Measurements from ENCODE around the gene IVL. TPM values are rescaled to one million over a fixed set of nuclear protein-coding genes. Genes with fewer than 3 reads are reported as not detected.

Gene IVL
- polyA plus RNA-seq, 1 of the 3 experiments (the other 2 are of a cell fraction) = 0.64 TPM

DNA sequence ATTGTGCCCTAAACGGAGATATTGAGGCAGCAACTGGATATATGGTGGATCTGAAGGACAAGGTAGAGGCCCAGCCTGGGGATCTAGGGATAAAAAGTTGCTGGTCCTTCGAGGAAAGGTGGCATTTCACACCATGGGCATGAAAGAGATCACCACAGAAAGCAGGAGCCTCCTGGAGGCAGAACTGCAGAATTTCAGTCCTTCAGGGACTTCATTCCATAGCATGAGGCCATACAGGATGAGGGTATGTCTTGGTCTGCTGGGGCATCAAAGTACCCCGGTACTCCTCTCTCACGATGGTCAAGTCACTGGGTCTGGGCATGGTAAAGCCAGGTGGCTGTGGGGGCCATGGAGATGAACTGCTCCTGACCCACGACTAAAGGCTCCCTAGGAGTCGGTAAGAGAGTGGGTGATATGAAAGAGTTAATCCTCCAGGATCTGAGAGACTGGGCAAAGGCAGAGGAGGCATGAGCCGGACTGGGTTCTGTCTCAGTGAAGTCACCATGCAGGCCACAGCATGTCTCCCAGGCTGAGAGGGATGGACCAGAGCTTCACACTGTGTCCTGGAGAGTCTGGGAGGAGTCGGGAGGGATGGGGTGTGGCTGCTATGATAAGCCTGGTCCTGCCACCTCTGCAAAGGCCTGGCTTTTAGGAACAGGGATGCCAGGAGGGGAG lies 32.8 kb downstream of the IVL start:
- no peaks in the 10 kb centered on the region for H3K9me2 ChIP-seq
- H3F3A ChIP-seq (replicated peaks; ENCODE audit: insufficient read depth) = no peaks in the 10 kb centered on the region
- no peaks in the 10 kb centered on the region for H3K36me3 ChIP-seq (replicated peaks in 1 of 2; ENCODE audit: control insufficient read depth in 1 of 2, insufficient read depth in 2 of 2, low read length in 1 of 2)
- ChIA-PET CTCF (no interaction called here), POLR2A (no interaction called here)
- H3K27ac ChIP-seq (ENCODE audit: low read depth in 2 of 2, low read length in 1 of 2) = no peak overlapping the region
- no peak overlapping the region for H3K4me3 ChIP-seq (ENCODE audit: low read depth in 2 of 2, low read length in 1 of 2)
- under 1% methylated on average over 6 of the region's 8 CpGs for WGBS (ENCODE audit: low lambda C conversion rate)
- H3K9me3 ChIP-seq = no peaks in the 10 kb centered on the region
- TF ChIP-seq, protein P1, sequence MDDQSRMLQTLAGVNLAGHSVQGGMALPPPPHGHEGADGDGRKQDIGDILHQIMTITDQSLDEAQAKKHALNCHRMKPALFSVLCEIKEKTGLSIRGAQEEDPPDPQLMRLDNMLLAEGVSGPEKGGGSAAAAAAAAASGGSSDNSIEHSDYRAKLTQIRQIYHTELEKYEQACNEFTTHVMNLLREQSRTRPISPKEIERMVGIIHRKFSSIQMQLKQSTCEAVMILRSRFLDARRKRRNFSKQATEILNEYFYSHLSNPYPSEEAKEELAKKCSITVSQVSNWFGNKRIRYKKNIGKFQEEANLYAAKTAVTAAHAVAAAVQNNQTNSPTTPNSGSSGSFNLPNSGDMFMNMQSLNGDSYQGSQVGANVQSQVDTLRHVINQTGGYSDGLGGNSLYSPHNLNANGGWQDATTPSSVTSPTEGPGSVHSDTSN (IDR thresholded peaks at IDR 0.05) = no peak
- TF ChIP-seq EP300 (IDR thresholded peaks at IDR 0.05; ENCODE audit: borderline replicate concordance in 1 of 2, low read depth in 1 of 2, low read length in 1 of 2) = no peak
- TF ChIP-seq CHD2 (IDR thresholded peaks at IDR 0.05; ENCODE audit: low read length, partially characterized antibody) = no peak
- no peak for TF ChIP-seq RAD21 (IDR thresholded peaks at IDR 0.05; ENCODE audit: low read length)
- TF ChIP-seq SMC3 (IDR thresholded peaks at IDR 0.05; ENCODE audit: low read depth, low read length) = no peak
- TF ChIP-seq USF2 (IDR thresholded peaks at IDR 0.05; ENCODE audit: borderline replicate concordance, low read depth, low read length) = no peak
- TF ChIP-seq TAF1 (IDR thresholded peaks at IDR 0.05; ENCODE audit: borderline replicate concordance, low read depth, low read length) = no peak
- no peak for TF ChIP-seq FOXJ3 (CRISPR knock-in tag; IDR thresholded peaks at IDR 0.05)
- TF ChIP-seq EZH2phosphoT487 (IDR thresholded peaks at IDR 0.05; ENCODE audit: borderline replicate concordance, low read depth) = no peak
- TF ChIP-seq GATA2 (CRISPR knock-in tag; IDR thresholded peaks at IDR 0.05) = no peak
- no peak for TF ChIP-seq POLR2AphosphoS5 (IDR thresholded peaks at IDR 0.05; ENCODE audit: low read depth, low read length)
- TF ChIP-seq FOXM1 (IDR thresholded peaks at IDR 0.05; ENCODE audit: low read depth) = no peak
- TF ChIP-seq, protein P2, sequence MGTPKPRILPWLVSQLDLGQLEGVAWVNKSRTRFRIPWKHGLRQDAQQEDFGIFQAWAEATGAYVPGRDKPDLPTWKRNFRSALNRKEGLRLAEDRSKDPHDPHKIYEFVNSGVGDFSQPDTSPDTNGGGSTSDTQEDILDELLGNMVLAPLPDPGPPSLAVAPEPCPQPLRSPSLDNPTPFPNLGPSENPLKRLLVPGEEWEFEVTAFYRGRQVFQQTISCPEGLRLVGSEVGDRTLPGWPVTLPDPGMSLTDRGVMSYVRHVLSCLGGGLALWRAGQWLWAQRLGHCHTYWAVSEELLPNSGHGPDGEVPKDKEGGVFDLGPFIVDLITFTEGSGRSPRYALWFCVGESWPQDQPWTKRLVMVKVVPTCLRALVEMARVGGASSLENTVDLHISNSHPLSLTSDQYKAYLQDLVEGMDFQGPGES (IDR thresholded peaks at IDR 0.05; ENCODE audit: low read depth, low read length) = no peak
- TF ChIP-seq, protein P3, sequence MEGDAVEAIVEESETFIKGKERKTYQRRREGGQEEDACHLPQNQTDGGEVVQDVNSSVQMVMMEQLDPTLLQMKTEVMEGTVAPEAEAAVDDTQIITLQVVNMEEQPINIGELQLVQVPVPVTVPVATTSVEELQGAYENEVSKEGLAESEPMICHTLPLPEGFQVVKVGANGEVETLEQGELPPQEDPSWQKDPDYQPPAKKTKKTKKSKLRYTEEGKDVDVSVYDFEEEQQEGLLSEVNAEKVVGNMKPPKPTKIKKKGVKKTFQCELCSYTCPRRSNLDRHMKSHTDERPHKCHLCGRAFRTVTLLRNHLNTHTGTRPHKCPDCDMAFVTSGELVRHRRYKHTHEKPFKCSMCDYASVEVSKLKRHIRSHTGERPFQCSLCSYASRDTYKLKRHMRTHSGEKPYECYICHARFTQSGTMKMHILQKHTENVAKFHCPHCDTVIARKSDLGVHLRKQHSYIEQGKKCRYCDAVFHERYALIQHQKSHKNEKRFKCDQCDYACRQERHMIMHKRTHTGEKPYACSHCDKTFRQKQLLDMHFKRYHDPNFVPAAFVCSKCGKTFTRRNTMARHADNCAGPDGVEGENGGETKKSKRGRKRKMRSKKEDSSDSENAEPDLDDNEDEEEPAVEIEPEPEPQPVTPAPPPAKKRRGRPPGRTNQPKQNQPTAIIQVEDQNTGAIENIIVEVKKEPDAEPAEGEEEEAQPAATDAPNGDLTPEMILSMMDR (IDR thresholded peaks at IDR 0.05) = no peak; the same call in 1 of the 2 replicates
- TF ChIP-seq, protein P4, sequence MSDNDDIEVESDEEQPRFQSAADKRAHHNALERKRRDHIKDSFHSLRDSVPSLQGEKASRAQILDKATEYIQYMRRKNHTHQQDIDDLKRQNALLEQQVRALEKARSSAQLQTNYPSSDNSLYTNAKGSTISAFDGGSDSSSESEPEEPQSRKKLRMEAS (IDR thresholded peaks at IDR 0.05; ENCODE audit: low read depth) = no peak
- TF ChIP-seq, protein P5, sequence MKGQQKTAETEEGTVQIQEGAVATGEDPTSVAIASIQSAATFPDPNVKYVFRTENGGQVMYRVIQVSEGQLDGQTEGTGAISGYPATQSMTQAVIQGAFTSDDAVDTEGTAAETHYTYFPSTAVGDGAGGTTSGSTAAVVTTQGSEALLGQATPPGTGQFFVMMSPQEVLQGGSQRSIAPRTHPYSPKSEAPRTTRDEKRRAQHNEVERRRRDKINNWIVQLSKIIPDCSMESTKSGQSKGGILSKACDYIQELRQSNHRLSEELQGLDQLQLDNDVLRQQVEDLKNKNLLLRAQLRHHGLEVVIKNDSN (IDR thresholded peaks at IDR 0.05; ENCODE audit: borderline replicate concordance, low read depth) = no peak
- TF ChIP-seq GABPA (IDR thresholded peaks at IDR 0.05; ENCODE audit: low read depth) = no peak
- TF ChIP-seq ZBTB33 (IDR thresholded peaks at IDR 0.05; ENCODE audit: borderline replicate concordance, low read depth) = no peak
- TF ChIP-seq RXRA (IDR thresholded peaks at IDR 0.05; ENCODE audit: borderline replicate concordance, low read depth) = no peak
- H4K20me1 ChIP-seq (ENCODE audit: insufficient read depth) = no peaks in the 10 kb centered on the region
- H3K4me1 ChIP-seq (ENCODE audit: control insufficient read depth in 1 of 2, insufficient read depth in 2 of 2, low read depth in 1 of 2, low read length in 1 of 2) = no peaks in the 10 kb centered on the region
- no peak for DNase-seq
- no peak overlapping the region for H3K4me2 ChIP-seq
- peaks cover 9% of the 10 kb centered on the region for H3K27me3 ChIP-seq (ENCODE audit: insufficient read depth)
- H3K9ac ChIP-seq = no peak overlapping the region
- no peak overlapping the region for H2AFZ ChIP-seq (ENCODE audit: low read depth)
- H3K79me2 ChIP-seq (ENCODE audit: insufficient read depth) = no peaks in the 10 kb centered on the region
